Ovary (tissue), 3 donors: Measurements from ENCODE around the gene TGFBR1.

Experiments
- EP300 ChIP-seq: sonication (generic); formaldehyde crosslinking; IDR thresholded peaks from one replicate; pipeline ENCODE4 v1.6.1; 2017; ENCODE audit warnings: antibody characterized with exemption
- POLR2A ChIP-seq: fragments of 450-650 bp; IDR thresholded peaks from one replicate; pipeline ENCODE4 v1.6.1; 2017; ENCODE audit warnings: antibody characterized with exemption, mild to moderate bottlenecking, moderate library complexity
- TF ChIP-seq, protein P1 (sequence below), 3 donors: fragments of 450-650 bp in 2 of 3; fragments of 200-600 bp in 1 of 3; IDR thresholded peaks; one replicate each; pipeline versions ENCODE4 v1.5.1 to v1.8.0; 2016 to 2022; ENCODE audit warnings: antibody characterized with exemption in 3 of 3, mild to moderate bottlenecking in 1 of 3
- donor health status: DM: no; HTN: no; CAD: no.

DNA sequence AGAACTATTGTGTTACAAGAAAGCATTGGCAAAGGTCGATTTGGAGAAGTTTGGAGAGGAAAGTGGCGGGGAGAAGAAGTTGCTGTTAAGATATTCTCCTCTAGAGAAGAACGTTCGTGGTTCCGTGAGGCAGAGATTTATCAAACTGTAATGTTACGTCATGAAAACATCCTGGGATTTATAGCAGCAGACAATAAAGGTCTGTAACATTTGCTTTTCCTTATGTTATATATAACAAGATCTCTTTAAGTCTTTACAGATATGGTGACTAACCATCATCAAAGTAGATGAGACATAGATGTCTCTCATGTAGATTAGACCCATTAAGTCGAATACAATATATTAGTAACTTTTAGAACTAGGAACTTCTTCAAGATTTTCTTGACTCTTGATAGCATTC is 33.0 kb downstream of the TGFBR1 start:
- TF ChIP-seq, protein P1, sequence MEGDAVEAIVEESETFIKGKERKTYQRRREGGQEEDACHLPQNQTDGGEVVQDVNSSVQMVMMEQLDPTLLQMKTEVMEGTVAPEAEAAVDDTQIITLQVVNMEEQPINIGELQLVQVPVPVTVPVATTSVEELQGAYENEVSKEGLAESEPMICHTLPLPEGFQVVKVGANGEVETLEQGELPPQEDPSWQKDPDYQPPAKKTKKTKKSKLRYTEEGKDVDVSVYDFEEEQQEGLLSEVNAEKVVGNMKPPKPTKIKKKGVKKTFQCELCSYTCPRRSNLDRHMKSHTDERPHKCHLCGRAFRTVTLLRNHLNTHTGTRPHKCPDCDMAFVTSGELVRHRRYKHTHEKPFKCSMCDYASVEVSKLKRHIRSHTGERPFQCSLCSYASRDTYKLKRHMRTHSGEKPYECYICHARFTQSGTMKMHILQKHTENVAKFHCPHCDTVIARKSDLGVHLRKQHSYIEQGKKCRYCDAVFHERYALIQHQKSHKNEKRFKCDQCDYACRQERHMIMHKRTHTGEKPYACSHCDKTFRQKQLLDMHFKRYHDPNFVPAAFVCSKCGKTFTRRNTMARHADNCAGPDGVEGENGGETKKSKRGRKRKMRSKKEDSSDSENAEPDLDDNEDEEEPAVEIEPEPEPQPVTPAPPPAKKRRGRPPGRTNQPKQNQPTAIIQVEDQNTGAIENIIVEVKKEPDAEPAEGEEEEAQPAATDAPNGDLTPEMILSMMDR (IDR thresholded peaks at IDR 0.05), result no peak
- TF ChIP-seq EP300, result no peak
- no peak for TF ChIP-seq POLR2A
